Endothelial cell of umbilical vein (primary cell): ENCODE measurements around the gene ADAM30. TPM values are rescaled to one million over a fixed set of nuclear protein-coding genes. Genes with fewer than 3 reads are reported as not detected.

Source experiments
- BruUV-seq: library from RNA; stranded (reverse); fragments of 400-500 nt; replicated peaks from 2 replicates; lab custom pipeline; 2021; lab: Mats Ljungman, UMichigan
- CTCF ChIA-PET: fragments of 300-600, 350-600 bp; sonication (Branson Sonifier 250); formaldehyde crosslinking; loops from one replicate; lab custom pipeline; 2021; ENCODE audit warnings: antibody characterized with exemption, inconsistent platforms; lab: Charles Lee
- POLR2A ChIA-PET: fragments of 300-600, 350-600 bp; sonication (Branson Sonifier 250); formaldehyde crosslinking; loops from one replicate; lab custom pipeline; 2021; ENCODE audit warnings: antibody characterized with exemption, inconsistent platforms; lab: Charles Lee
- DNase-seq: peaks from one replicate; pipeline ENCODE4 v3.0.0-alpha.2; 2011; ENCODE audit warnings: low read depth, low spot score
- FAIRE-seq: peaks from 2 replicates; lab custom pipeline; 2011; peaks lifted over from hg19 to GRCh38; lab: Jason Lieb, UNC
- H2AFZ ChIP-seq: 2 replicates; pipeline ENCODE4 v1.6.0; 2012; ENCODE audit warnings: low read depth, low read length, control low read depth, inconsistent platforms
- H3K27ac ChIP-seq: 2 replicates; pipeline ENCODE4 v1.5.1; 2011; ENCODE audit warnings: low read depth, mild to moderate bottlenecking, control low read depth, low read length, moderate library complexity; ENCODE audit not compliant: insufficient read depth
- H3K27me3 ChIP-seq, 2 experiments: 2 replicates each; pipeline versions ENCODE4 v1.6.0 to v1.6.1; 2011; ENCODE audit warnings: low read length in 2 of 2, mixed read lengths in 1 of 2; ENCODE audit not compliant: control insufficient read depth in 2 of 2, insufficient read depth in 2 of 2
- H3K36me3 ChIP-seq, 2 experiments: 2 replicates in 1 of 2; 3 replicates in 1 of 2; pipeline ENCODE4 v1.5.1; 2011; ENCODE audit warnings: low read length in 2 of 2, mild to moderate bottlenecking in 1 of 2, moderate library complexity in 1 of 2; ENCODE audit not compliant: control insufficient read depth in 2 of 2, insufficient read depth in 2 of 2; ENCODE audit errors: extremely low read depth in 1 of 2
- H3K4me1 ChIP-seq: 3 replicates; pipeline ENCODE4 v1.5.1; 2011; ENCODE audit warnings: mild to moderate bottlenecking, low read length; ENCODE audit not compliant: control insufficient read depth, insufficient read depth; ENCODE audit errors: extremely low read depth
- H3K4me2 ChIP-seq: 2 replicates; pipeline ENCODE4 v1.6.1; 2011; ENCODE audit warnings: low read length, control low read depth, mixed read lengths; ENCODE audit not compliant: insufficient read depth
- H3K4me3 ChIP-seq, 3 experiments: fragments of 200-600 bp in 1 of 3; sonication (generic), shearing (Covaris generic) in 1 of 3; replicated peaks in 1 of 3; 2 replicates each; pipeline ENCODE4 v1.5.1; 2011 to 2016; ENCODE audit warnings: control low read depth in 3 of 3, low read length in 3 of 3, mild to moderate bottlenecking in 2 of 3, inconsistent platforms in 1 of 3, low read depth in 1 of 3, moderate library complexity in 1 of 3; ENCODE audit not compliant: insufficient read depth in 1 of 3
- H3K79me2 ChIP-seq: 2 replicates; pipeline ENCODE4 v1.6.0; 2012; ENCODE audit warnings: low read length, inconsistent platforms; ENCODE audit not compliant: control insufficient read depth, insufficient read depth
- H3K9ac ChIP-seq: replicated peaks from 2 replicates; pipeline ENCODE3; 2011; ENCODE audit warnings: low read length, control low read depth; ENCODE audit not compliant: insufficient read depth; ENCODE audit errors: extremely low read depth
- H3K9me1 ChIP-seq: replicated peaks from 3 replicates; pipeline ENCODE4 v1.6.0; 2011; ENCODE audit warnings: mild to moderate bottlenecking, low read length; ENCODE audit not compliant: control insufficient read depth, insufficient read depth; ENCODE audit errors: extremely low read depth
- H3K9me3 ChIP-seq: replicated peaks from 2 replicates; pipeline ENCODE4 v1.5.1; 2012; ENCODE audit warnings: low read length, inconsistent platforms; ENCODE audit not compliant: control insufficient read depth, insufficient read depth
- H4K20me1 ChIP-seq: replicated peaks from 2 replicates; pipeline ENCODE3; 2011; ENCODE audit warnings: mild to moderate bottlenecking, low read length; ENCODE audit not compliant: control insufficient read depth, insufficient read depth; ENCODE audit errors: extremely low read depth
- EZH2 ChIP-seq: IDR thresholded peaks from 2 replicates; pipeline ENCODE4 v1.6.1; 2012; ENCODE audit warnings: borderline replicate concordance, low read depth, mild to moderate bottlenecking, moderate library complexity, low read length, inconsistent platforms; ENCODE audit not compliant: severe bottlenecking
- FOS ChIP-seq: IDR thresholded peaks from 2 replicates; pipeline ENCODE4 v1.6.1; 2011; ENCODE audit warnings: mild to moderate bottlenecking, low read length, moderate library complexity, borderline replicate concordance; ENCODE audit not compliant: insufficient read depth
- GATA2 ChIP-seq: IDR thresholded peaks from 2 replicates; pipeline ENCODE4 v1.7.0; 2011; ENCODE audit warnings: low read depth, mild to moderate bottlenecking, moderate library complexity, mixed read lengths, low read length; ENCODE audit not compliant: insufficient read length, insufficient read depth
- JUN ChIP-seq: IDR thresholded peaks from 2 replicates; pipeline ENCODE4 v1.6.1; 2011; ENCODE audit warnings: borderline replicate concordance, low read depth; ENCODE audit not compliant: insufficient read length, insufficient read depth
- MAX ChIP-seq: IDR thresholded peaks from 2 replicates; pipeline ENCODE4 v1.6.1; 2011; ENCODE audit not compliant: insufficient read depth, insufficient read length
- MYC ChIP-seq: IDR thresholded peaks from one replicate; pipeline ENCODE4 v1.6.1; 2011; ENCODE audit warnings: mild to moderate bottlenecking, low read depth, low read length
- POLR2A ChIP-seq: IDR thresholded peaks from 2 replicates; pipeline ENCODE4 v1.6.1; 2012; ENCODE audit warnings: low read depth, mild to moderate bottlenecking, control low read depth, low read length
- POLR2AphosphoS5 ChIP-seq: IDR thresholded peaks from 2 replicates; pipeline ENCODE4 v1.6.1; 2012; ENCODE audit warnings: low read depth, mild to moderate bottlenecking, control low read depth, low read length, moderate library complexity; ENCODE audit not compliant: insufficient read depth
- dilution Hi-C: fragments of 300-500 bp; cut with MboI; formaldehyde crosslinking; loops from one replicate; pipeline ENCODE4 v1.15.0; 2019; ENCODE audit warnings: low sequenced_read_pairs; ENCODE audit not compliant: extremely low pct_ligation_motif_present
- intact Hi-C: fragments of 100-400 bp; cut with micrococcal nuclease; formaldehyde crosslinking; loops from one replicate; pipeline ENCODE4 v1.10.0; 2022
- polyA plus RNA-seq, 4 experiments: library from polyadenylated mRNA; depleted of rRNA in 3 of 4; stranded (reverse) in 3 of 4; unstranded in 1 of 4; fragments of >200 nt; gene quantifications; 2 replicates each; pipeline versions ENCODE4 v1.2.1 to v1.2.3, GENCODE V29; 2011 to 2012; ENCODE audit warnings: missing spikeins in 1 of 4
- total RNA-seq: library from RNA; stranded (reverse); gene quantifications from 2 replicates; pipeline ENCODE4 v1.2.3, GENCODE V29; 2021
- TF ChIP-seq, protein P1 (sequence below), 2 donors: IDR thresholded peaks; 1 replicate in 1 of 2; 2 replicates in 1 of 2; pipeline ENCODE4 v1.5.1; 2011; ENCODE audit warnings: low read length in 2 of 2, mild to moderate bottlenecking in 2 of 2, moderate library complexity in 2 of 2, control low read depth in 1 of 2, inconsistent platforms in 1 of 2, low read depth in 1 of 2; ENCODE audit not compliant: insufficient read depth in 1 of 2; ENCODE audit errors: extremely low read depth in 1 of 2

The ADAM30 gene
- total and polyA plus RNA-seq, 2 donors (not counting 3 experiments of a cell fraction or from before 2014, with no cell fraction given), result not detected

DNA sequence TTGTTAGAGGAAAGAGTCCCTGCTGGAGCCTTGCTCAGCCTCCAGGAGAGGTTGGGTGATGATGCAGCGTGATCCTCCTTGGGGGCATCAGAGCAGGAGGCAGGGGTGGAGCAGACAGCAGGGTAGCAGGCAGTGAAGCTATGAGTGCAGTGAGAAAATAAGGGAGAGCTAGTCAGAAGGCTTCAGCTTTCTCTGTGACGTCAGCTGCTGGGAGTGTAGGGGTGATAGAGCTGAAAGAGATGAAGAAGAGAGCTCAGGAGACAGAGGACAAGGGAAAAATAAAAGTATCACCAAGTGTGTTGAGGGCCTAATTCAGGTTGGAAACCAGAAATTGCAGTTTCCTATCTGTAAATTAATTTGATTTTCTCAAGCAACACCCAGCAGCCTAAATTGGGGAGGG is 2.2 kb upstream of the ADAM30 start:
- no peak for TF ChIP-seq EZH2
- no peak for TF ChIP-seq MYC
- no peak for TF ChIP-seq FOS
- ChIA-PET POLR2A (no interaction called here), CTCF (interaction anchor here (1.9 kb wide), 1 partner anchor 15 kb away, joined by 5 read pairs; no protein-coding TSS in a partner anchor)
- H3K4me1 ChIP-seq, result no peaks in the 10 kb centered on the region
- no peaks in the 10 kb centered on the region for H4K20me1 ChIP-seq
- H3K36me3 ChIP-seq, result no peaks in the 10 kb centered on the region
- dilution Hi-C loops (no loop called here), intact Hi-C loops (loop anchor here (5.0 kb wide), 1 partner anchor 51 kb away; no protein-coding TSS in a partner anchor)
- FAIRE-seq (no peak), DNase-seq (no peak)
- no peak overlapping the region for H3K4me3 ChIP-seq
- H3K9ac ChIP-seq, result no peak overlapping the region
- no peaks in the 10 kb centered on the region for H3K9me1 ChIP-seq
- H3K27me3 ChIP-seq, result peaks cover 11 to 17% of the 10 kb centered on the region in 2 experiments
- no peak overlapping the region for H3K27ac ChIP-seq
- no peaks in the 10 kb centered on the region for H3K9me3 ChIP-seq
- no peak overlapping the region for H3K4me2 ChIP-seq
- BruUV-seq, result no TSS peak
- no peaks in the 10 kb centered on the region for H3K79me2 ChIP-seq
- H2AFZ ChIP-seq, result no peak overlapping the region

DNA sequence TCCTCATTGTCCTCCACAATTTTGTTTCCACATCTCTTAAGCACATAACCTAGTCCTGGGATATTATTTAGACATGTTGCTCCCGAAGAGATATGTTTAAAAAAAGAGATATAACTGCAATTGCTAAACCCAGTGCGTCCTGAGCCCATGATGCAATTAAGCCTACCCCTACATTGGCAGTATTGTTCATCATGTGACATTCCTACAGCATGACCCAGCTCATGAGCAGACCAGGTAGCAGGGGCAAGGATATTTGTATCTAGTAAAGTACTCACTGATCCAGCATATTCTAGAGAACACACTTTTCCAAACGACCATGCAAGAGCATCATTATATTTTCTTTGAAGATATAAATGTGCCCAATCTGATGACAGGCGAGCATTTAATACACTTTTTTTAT is 1.2 kb downstream of the ADAM30 start:
- Histone ChIP-seq H3K9me3 (no peaks in the 10 kb centered on the region), H3K4me3 (no peak overlapping the region), H4K20me1 (no peaks in the 10 kb centered on the region), H3K4me2 (no peak overlapping the region), H3K79me2 (no peaks in the 10 kb centered on the region), H3K4me1 (no peaks in the 10 kb centered on the region), H3K9me1 (no peaks in the 10 kb centered on the region), H3K36me3 (no peaks in the 10 kb centered on the region), H3K27ac (no peak overlapping the region), H3K27me3 (peaks cover 12 to 16% of the 10 kb centered on the region in 2 experiments), H2AFZ (no peak overlapping the region), H3K9ac (no peak overlapping the region)
- POLR2A ChIA-PET, result no interaction called here
- dilution Hi-C loops, result no loop called here
- intact Hi-C loops, result loop anchor here (5.0 kb wide), 1 partner anchor 48 kb away; no protein-coding TSS in a partner anchor
- DNase-seq (no peak), FAIRE-seq (no peak)
- TF ChIP-seq POLR2A (no peak), MYC (no peak), FOS (no peak), POLR2AphosphoS5 (no peak), EZH2 (no peak), JUN (no peak), GATA2 (no peak), MAX (no peak)
- TF ChIP-seq, protein P1, sequence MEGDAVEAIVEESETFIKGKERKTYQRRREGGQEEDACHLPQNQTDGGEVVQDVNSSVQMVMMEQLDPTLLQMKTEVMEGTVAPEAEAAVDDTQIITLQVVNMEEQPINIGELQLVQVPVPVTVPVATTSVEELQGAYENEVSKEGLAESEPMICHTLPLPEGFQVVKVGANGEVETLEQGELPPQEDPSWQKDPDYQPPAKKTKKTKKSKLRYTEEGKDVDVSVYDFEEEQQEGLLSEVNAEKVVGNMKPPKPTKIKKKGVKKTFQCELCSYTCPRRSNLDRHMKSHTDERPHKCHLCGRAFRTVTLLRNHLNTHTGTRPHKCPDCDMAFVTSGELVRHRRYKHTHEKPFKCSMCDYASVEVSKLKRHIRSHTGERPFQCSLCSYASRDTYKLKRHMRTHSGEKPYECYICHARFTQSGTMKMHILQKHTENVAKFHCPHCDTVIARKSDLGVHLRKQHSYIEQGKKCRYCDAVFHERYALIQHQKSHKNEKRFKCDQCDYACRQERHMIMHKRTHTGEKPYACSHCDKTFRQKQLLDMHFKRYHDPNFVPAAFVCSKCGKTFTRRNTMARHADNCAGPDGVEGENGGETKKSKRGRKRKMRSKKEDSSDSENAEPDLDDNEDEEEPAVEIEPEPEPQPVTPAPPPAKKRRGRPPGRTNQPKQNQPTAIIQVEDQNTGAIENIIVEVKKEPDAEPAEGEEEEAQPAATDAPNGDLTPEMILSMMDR (IDR thresholded peaks at IDR 0.05; ENCODE audit: extremely low read depth in 1 of 2, insufficient read depth in 1 of 2, low read depth in 1 of 2, low read length in 2 of 2), result no peak
- CTCF ChIA-PET, result interaction anchor here (2.9 kb wide), 1 partner anchor 8 kb away, joined by 11 read pairs; no protein-coding TSS in a partner anchor
- no TSS peak for BruUV-seq
